Measurements from ENCODE around the gene PXK.

GRCh38 chr3:58434511-58434910 is 101.8 kb downstream of the PXK start:
- TF ChIP-seq CTCF (IDR thresholded peaks at IDR 0.05) (no peak), POLR2A (IDR thresholded peaks at IDR 0.05) (no peak)
